NCI-H1092 treated with DMSO at 0.1 percent for 48 hours (cell line): ENCODE data around the gene KCNAB1.
"Not testable (repeated sequence)": the region's sequence is repeated elsewhere in the genome, so short reads cannot be mapped to it uniquely, and the experiment has no call there.

Source experiments
- DNase-seq: peaks from one replicate; lab custom pipeline; 2025; lab: John Stamatoyannopoulos, UW

Gene KCNAB1

DNA sequence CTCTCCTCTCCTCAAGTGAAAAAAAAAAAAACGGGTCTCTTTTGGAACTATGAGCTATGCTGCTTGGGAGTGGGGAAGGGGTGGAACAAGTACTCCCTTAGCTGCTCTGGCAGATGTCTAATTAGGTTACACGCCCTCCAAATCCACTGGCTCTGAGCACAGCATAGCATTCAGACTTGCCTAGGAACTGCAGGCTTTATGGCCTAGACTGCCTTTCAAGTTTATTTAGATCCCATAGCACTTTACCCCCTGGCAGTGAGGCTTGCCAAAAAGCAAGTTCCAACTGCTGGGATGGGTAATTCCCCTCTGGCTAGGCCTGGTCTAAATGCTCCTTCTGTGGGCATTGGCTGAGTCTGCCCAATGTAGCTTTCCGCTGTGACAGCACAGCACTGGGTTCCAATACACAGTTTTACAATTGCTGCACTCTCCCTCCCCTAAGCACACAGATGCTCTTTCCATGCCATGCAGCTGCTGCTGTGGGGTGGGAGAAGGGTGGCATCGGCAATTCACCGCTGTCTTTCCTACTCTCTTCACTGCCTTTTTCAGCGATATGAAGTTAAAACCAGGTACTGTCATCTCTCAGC lies 152.8 kb downstream of the KCNAB1 start:
- no peak for DNase-seq

DNA sequence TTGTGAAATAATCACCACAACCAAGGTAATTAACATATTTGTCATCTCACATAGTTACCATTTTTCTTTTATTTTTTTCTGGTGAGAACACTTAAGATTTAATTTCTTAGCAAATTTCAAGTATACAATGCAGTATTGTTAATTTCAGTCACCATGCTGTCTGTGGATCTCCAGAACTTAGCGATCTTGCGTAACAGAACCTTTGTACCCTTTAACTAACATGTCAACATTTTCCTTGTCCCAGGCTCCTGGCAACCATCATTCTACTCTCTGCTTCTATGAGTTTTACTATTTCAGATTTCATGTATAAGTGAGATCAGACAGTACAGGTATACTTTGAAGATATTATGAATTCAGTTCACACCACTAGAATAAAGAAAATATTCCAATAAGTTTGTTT lies 154.4 kb downstream of the KCNAB1 start:
- DNase-seq: no peak

DNA sequence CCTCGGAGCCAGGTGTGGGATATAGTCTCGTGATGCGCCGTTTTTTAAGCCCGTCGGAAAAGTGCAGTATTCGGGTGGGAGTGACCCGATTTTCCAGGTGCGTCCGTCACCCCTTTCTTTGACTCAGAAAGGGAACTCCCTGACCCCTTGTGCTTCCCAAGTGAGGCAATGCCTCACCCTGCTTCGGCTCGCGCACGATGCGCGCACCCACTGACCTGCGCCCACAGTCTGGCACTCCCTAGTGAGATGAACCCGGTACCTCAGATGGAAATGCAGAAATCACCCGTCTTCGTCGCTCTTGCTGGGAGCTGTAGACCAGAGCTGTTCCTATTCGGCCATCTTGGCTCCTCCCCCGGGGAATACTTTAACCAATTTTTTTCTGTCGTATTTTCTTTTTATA lies 164.3 kb downstream of the KCNAB1 start:
- not testable (repeated sequence) for DNase-seq

DNA sequence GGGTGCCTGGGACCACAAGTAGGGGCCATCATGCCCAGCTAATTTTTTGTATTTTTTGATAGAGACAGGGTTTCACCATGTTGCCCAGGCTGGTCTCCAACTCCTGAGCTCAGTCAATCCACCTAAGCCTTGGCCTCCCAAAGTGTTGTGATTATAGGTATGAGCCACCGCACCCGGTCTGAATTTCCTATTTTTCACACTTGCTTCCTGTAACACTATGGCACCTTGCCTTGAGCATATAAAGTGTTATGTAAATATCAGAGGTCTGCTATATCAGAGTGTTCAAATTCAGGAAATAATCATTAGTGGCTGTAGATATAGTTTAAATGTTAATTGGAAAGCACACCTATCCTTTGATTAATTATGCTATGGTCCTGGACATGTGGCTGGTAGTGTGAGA lies 165.2 kb downstream of the KCNAB1 start:
- no peak for DNase-seq

DNA sequence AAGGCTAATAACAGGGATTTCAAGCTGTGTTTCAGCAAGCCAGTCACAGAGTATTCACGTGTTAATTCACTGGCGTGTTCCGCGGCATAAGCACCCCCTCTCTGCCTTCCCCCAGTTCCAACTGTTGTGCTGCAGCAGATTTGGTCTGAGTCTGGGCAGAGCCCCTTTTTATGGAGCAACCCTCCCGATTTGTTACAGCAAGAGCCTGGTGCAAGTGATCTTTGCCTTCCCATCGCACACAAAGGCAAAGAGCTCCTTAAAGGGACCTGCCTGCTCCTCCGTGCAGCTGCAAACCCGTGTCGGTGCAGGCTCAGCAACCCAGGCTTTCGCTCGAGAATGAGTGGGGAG lies 170.5 kb downstream of the KCNAB1 start:
- DNase-seq: no peak

DNA sequence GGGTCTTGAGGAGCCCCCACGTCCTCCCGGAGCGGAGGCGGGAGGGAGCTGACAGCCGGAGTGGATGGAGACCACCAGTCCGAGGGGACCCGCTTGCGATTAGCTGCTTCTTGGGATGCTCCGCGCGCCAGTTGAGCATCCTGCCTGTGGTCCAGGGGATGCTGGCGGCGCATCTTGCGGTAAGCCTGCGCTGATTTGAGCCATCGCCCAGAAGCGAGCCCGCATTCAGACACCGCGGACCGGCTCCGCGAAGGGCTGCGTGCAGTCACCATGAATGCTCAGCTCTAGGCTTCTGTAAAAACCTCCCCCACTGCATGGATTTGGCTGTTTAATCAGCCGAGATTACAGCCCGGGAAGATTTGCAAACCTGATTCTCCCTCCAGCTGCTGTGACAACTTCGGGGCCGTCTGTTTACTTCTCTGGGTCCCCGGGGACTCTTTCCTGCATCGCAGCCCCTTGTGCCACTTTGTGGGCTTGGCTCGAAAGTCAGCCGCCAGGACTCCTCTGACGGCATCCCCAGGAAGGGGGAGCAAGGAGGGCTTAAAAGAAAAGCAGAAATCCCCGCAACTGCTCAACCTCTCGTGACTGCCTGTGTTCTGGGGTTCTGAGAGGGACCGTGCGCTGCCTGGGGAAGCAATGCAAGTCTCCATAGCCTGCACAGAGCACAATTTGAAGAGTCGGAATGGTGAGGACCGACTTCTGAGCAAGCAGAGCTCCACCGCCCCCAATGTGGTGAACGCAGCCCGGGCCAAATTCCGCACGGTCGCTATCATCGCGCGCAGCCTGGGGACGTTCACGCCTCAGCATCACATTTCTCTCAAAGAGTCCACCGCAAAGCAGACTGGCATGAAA lies 171.1 kb downstream of the KCNAB1 start:
- no peak for DNase-seq

DNA sequence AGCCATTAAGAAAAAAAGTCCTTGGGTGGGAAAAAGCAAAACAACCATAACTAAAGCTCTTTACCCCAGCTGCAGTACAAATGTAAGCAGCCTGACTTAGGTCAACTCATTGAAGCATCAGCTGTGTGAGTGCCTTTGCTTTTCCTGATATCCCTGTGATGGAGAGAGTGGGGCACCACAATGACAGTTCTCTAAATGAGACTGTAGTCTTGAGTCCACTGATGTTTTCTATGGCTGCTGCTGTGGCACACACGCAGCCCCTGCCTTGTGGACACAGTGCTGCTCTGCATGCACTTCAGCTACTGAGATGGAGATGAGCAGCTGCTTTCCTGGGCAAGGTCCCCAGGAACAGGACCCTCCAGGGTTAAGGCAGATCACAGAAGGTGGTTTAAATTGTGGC lies 173.2 kb downstream of the KCNAB1 start:
- DNase-seq: no peak

DNA sequence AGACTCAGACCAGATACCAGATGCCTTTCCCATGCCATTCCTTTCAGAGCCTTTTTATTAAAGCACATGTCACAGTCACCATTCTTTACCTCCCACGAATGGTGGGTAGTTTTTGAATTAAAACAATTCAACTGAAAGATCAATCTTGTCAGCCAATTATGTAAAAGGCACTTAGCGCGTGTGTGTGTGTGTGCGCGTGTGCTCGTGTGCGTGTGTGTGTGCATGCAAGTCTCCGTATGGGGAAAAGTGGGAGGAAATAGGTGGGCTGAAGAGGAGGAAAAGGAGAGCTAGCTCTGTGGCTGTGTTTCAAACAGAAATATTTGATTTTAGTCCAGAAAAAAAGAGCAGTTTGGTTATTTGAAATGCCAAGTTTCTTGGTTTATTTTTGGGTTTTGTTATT lies 177.2 kb downstream of the KCNAB1 start:
- DNase-seq: no peak

DNA sequence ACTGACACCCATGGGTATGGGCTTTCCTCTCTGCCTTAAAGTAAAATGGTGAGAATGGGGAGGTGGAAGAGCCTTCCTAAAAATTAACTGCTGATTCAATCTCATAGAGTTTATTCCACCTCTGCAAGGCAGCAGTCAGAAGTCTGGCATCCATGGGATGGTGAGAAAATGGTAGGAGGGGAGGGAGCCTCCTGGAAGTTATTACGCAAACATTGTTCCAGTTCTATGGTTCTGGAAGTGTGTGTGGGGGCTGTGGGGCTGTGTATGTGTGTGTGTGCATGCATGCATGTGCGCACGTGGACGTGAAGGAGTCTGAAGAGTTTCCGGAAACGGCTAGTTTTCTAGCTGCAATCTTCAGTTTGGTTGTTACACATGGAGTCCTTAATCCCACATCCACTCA lies 177.6 kb downstream of the KCNAB1 start:
- no peak for DNase-seq

DNA sequence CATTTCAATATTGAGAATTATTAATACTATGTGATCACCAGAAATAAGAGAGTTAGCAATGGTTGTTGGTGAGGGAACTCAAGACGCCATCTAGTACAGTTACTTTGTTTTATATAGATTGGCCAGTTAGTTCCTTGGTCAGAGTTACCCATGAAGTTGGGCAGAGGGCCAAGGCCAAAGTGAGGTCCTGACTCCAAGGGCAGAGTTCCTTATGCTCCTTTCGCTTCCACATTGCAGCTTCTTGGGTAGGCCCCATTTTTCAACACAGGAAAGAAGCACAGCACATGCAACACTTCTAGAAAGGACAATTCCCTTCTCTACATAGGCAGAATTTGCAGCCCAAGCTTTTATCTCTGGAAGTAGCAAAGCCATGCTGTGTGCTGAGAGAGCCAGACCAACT lies 178.6 kb downstream of the KCNAB1 start:
- no peak for DNase-seq

DNA sequence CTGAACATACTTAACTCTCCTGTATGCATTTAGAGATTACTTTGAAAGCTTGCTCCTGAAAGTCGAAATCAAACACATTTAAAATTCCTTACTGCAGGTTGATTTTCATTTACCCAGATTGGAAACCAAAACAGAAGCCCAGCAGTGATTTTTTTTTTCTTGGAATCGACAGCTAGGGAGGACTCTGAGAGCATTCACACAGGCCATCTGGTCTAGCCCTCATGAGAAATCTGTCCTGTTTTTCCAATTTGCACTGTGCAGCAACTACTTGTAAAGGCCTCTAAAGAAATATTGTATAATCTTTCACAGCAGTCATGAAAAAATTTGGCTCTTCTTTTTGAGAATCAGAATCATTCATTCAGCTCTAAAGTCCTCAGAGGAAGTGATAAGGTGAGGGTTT lies 179.2 kb downstream of the KCNAB1 start:
- no peak for DNase-seq

DNA sequence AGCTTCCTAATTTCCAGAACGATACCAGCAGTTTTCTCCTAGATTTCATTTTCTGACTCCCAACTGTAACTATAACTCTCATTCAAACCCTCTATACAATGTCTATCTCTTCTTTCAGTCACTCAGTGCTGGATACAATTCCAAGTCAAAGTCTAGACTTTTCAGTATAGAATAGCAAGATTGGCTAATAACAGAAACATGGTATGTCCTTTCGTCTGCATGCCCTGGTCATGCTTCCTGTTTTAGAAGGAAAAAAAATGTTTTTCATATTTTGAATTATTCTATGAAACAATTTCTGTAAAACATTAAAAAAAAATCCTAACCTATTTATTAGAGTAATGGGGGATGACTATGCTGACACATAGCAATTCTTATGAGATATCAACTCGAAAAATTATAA lies 180.0 kb downstream of the KCNAB1 start:
- DNase-seq: no peak

DNA sequence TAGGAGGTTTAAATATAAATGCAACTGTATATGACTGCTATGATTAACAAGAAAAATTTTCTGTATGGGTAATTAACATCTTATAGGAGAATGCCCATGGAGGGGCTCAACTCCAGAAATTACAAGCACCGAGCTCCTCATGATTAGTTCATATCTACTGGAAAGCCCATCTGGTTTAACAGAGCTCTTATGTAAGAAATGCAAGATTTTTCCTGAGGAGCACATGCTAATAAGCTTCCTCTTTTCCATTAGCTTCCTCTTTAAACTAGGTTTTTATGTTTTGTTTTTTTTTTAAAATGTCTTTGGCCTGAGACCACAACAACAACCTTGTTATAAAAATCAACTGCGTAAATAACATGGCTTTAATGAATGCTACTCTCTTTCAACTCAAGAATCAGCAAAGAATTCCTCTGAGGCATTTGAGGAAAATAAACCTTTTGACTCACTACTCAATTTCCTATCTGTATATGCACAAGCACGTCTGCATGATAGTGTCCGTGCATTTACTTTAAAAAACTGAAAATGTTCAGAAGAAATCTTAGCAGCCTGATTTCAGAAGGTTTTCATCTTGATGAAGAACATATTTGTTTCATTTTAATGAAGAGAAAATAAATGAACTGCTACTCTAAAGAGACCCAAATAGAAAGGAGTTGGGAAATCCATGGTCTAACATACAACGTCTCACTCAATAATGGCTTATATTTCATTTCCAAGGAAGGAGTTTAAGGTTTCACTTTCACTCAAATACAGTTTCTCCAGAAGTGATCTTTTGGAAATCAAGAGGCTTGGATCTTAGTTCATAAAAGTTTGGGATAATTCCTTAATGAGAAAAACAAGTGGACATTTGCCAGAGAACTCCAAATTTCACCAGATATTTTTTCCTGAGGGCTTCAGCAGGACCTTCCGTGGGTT lies 180.8 kb downstream of the KCNAB1 start:
- DNase-seq: no peak

DNA sequence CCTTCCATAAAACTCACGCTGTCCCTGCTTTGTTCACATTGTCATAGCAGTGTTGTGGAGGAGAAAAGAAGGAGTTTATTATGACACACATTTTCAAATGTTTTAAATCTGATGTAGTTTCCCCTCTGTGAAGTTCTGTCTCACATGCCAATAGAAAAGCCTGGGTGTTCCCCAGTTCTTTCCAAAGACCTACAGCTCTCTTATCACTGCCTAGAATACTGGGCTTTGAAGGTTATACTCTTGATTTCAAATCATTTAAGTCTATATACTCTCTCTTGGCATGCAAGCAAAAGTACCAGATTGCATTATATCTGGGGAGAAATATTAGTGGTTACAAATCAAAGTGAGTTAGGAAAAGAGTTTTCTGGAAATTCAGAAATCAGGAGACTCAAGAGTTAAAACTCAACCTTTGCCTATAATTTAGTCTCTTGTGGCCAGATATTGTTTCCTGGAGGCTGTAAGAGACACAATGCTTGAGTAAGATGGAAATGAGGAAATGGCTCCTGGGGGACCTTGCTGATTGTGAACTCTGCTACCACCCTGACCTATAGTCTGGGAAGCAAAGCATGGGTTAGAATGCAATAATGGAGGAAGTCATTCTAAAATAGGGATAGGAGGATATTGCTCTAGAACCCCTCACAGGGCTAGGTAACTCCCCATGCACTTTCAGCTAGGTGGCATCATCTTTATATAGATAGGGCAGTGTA lies 182.8 kb downstream of the KCNAB1 start:
- no peak for DNase-seq

DNA sequence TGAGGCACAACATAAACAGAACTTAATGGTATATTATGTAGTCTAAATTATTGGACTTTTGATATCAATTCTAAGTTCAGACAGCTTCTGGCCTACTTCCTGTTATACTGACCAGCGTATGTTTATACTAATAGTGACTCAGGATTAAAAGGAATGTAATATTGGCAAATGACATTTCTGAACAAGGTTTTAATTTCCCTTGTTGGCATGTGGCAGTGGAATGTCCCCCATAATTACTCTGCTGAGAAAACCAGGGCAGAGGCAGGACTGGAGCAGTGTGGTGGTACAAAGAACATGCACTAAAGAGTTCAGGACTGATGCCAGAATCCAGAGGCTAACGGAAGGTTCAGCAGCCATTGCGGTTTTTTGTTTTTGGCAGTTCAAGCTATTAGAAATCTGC lies 184.0 kb downstream of the KCNAB1 start:
- no peak for DNase-seq

DNA sequence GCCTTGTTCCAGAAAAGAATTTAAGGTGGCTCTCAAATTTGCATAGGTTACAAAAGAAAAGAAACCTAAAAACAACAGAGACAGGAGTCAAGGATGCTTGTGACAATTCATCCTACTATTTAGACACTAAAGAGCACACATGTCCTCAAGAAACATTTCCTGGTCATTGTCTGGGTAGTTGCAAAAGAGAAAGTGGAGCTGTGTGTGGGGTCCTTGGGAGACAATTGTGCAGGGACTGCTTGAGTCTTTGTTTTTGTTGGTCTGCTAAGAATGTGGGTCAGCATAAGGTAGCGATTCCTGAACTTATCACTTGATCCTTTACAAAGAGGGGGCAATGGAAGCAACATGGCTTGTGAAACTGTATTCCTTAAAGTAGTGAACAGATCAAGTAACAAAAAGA lies 185.3 kb downstream of the KCNAB1 start:
- no peak for DNase-seq

DNA sequence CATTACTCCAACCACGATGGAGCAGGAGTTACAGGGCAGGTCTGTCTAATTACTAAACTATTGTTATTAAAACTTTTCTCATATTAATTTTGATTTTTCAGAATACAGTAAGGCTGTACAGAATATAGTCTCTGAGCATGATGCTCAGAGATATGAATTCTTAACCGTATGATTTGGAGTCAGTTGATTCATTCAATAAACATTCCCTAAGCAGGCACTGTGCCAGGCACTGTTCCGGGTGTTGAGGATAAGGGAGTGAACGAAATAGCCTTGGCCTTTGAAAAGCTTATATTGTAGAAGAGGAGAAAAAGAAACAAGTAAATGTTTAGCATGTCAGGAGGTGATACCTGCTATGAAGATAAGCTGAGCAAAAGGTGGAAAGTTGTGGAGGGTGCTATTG lies 187.3 kb downstream of the KCNAB1 start:
- DNase-seq: no peak

DNA sequence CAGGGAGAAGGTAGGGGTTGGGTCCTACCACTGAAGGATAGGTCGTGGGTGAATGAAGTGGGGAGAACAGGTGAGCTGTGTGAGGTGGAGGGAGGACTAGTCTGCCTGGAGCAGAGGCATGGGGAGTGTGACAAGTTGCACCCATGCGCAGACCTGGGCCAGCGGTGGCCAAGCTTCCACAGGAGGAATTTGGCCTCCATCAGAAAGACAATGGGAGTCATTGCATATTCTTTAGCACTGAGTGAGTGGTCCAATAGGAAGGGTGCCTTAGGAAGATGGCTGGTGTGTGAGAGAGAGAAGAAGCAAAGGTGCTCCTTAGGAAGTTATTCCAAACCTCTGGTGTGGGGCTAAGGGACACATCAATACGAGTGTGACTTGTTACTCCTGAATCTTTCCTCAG lies 191.1 kb downstream of the KCNAB1 start:
- no peak for DNase-seq

DNA sequence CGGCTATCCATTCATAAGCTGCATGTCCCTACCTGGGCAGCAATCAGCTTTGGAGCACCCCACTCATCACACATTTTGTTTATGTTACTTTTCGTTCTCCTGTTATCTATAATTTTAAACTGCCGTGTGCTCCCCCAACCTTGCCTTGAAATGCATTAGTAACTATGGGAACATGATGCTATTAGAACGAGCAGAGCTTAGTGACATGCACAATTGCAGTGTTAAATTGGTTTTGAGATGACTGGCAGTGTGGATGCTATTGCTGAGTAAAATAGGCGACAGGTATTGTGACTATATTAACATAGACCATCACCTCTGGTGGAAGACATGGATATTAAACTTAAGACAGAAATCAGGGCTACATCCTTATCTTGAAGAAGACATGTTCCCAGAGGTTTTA lies 191.6 kb downstream of the KCNAB1 start:
- DNase-seq: no peak

DNA sequence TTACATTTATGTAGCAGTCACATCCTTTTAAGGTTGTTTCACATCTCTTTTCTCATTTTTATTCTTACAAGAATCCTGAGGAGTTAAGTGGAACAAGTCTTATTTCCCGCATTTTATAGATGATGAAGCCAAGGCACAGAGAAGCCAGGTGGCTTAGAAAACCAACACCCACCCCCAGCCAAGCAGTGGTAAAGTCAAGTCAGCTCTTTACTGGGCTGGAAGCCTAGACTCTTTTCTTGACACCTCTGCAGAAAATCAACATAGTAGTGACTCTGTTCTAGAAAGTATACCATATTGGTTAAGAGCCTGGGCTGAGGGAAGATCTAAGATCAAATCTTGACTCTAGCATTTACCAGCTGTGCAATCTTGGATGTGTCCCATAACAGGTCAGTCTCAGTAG lies 195.7 kb downstream of the KCNAB1 start:
- no peak for DNase-seq

DNA sequence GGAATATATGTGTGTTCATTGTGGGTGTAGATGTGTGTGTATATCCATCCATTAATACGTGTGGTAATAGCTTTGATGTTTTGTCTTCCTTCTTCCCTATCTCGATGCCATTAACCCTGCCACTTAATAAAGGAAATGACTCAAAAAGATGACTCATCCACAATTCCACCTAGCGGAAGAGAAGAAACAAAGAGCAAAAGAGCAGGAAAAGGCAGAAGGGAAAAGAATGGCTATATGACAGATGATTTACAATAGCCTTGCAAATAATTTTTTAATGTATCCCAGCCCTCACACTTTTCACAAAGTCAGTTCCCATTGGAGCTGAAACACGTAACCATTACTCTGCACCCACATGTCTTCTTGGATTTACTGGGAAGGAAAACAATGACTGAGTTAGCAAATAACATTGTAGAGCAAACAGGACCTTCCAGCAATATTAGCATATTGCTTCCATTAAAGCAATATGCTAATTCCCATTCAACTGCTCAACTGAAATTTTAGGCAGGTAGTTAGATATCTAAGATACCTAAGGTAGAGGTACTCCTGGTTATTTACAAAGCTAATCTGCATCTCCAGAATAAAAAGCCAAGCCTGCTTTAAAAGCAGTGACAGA lies 197.2 kb downstream of the KCNAB1 start:
- no peak for DNase-seq

DNA sequence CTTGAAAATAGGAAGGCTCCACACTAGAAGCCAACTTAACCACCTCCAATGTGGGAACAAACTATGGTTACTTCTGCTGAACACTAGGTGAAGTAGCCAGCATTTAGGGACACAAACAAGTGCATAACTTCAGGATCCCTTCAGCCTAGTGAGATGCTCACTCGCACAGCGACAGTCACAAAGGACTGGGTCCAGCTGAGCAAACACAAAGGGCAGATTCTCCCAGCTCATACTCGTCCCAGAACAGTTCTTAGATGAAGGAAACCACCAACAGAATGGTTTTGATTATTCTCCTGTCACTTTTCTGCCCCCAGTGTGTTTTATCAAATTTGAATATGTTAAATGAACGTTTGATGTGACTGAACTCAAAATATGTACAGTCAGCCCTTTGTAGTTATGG lies 201.6 kb downstream of the KCNAB1 start:
- DNase-seq: no peak
